Astrocyte (in vitro differentiated cells and primary cell): Measurements from ENCODE around the gene PGP. TPM values are rescaled to one million over a fixed set of nuclear protein-coding genes. Genes with fewer than 3 reads are reported as not detected.

Experiments used
- DNase-seq: peaks from one replicate; pipeline ENCODE4 v3.0.0-alpha.2; 2010; ENCODE audit warnings: low read depth
- FAIRE-seq: peaks from 2 replicates; lab custom pipeline; 2011; peaks lifted over from hg19 to GRCh38; lab: Jason Lieb, UNC
- H2AFZ ChIP-seq: 2 replicates; pipeline ENCODE4 v1.6.0; 2012; ENCODE audit warnings: low read depth, low read length, inconsistent platforms
- H3K27ac ChIP-seq: 2 replicates; pipeline ENCODE4 v1.5.1; 2011; ENCODE audit warnings: low read depth, low read length, inconsistent platforms
- H3K27me3 ChIP-seq: 2 replicates; pipeline ENCODE4 v1.6.0; 2011; ENCODE audit warnings: low read length, inconsistent platforms; ENCODE audit not compliant: insufficient read depth
- H3K36me3 ChIP-seq: 2 replicates; pipeline ENCODE4 v1.5.1; 2011; ENCODE audit warnings: low read length, inconsistent platforms; ENCODE audit not compliant: insufficient read depth
- H3K4me1 ChIP-seq: 2 replicates; pipeline ENCODE4 v1.5.1; 2011; ENCODE audit warnings: low read length, inconsistent platforms; ENCODE audit not compliant: insufficient read depth
- H3K4me2 ChIP-seq: 2 replicates; pipeline ENCODE4 v1.6.0; 2012; ENCODE audit warnings: low read length, inconsistent platforms
- H3K4me3 ChIP-seq: 2 replicates; pipeline ENCODE4 v1.5.1; 2011; ENCODE audit warnings: low read depth, mild to moderate bottlenecking, low read length, inconsistent platforms; ENCODE audit not compliant: insufficient read depth
- H3K79me2 ChIP-seq: 2 replicates; pipeline ENCODE4 v1.6.0; 2012; ENCODE audit warnings: mild to moderate bottlenecking, low read length, inconsistent platforms; ENCODE audit not compliant: insufficient read depth
- H3K9ac ChIP-seq: 2 replicates; pipeline ENCODE4 v1.6.0; 2012; ENCODE audit warnings: mild to moderate bottlenecking, low read length, inconsistent platforms
- H3K9me3 ChIP-seq: 2 replicates; pipeline ENCODE4 v1.5.1; 2012; ENCODE audit warnings: low read depth, mild to moderate bottlenecking, low read length, inconsistent platforms; ENCODE audit not compliant: insufficient read depth
- H4K20me1 ChIP-seq: 2 replicates; pipeline ENCODE4 v1.6.0; 2012; ENCODE audit warnings: low read length, inconsistent platforms; ENCODE audit not compliant: insufficient read depth
- H3K27ac Mint-ChIP-seq: one replicate; pipeline ENCODE4 v1.8.0; 2021; ENCODE audit warnings: mild to moderate bottlenecking, mixed read lengths; ENCODE audit not compliant: unreplicated experiment
- H3K27me3 Mint-ChIP-seq: one replicate; pipeline ENCODE4 v1.8.0; 2021; ENCODE audit warnings: low read depth, mixed read lengths; ENCODE audit not compliant: unreplicated experiment
- H3K36me3 Mint-ChIP-seq: one replicate; pipeline ENCODE4 v1.8.0; 2021; ENCODE audit warnings: low read depth, mixed read lengths; ENCODE audit not compliant: unreplicated experiment
- H3K4me1 Mint-ChIP-seq: one replicate; pipeline ENCODE4 v1.8.0; 2021; ENCODE audit warnings: low read depth, mixed read lengths; ENCODE audit not compliant: unreplicated experiment
- H3K4me3 Mint-ChIP-seq: one replicate; pipeline ENCODE4 v1.8.0; 2021; ENCODE audit warnings: mild to moderate bottlenecking, moderate library complexity, mixed read lengths; ENCODE audit not compliant: unreplicated experiment
- H3K9me3 Mint-ChIP-seq: one replicate; pipeline ENCODE4 v1.8.0; 2021; ENCODE audit warnings: mild to moderate bottlenecking, mixed read lengths; ENCODE audit not compliant: unreplicated experiment
- EZH2 ChIP-seq: IDR thresholded peaks from 2 replicates; pipeline ENCODE4 v1.6.1; 2012; ENCODE audit warnings: mild to moderate bottlenecking, low read length, inconsistent platforms; ENCODE audit not compliant: insufficient read depth
- total RNA-seq: library from RNA; stranded (reverse); gene quantifications from 2 replicates; pipeline ENCODE4 v1.2.1, GENCODE V29; 2021
- TF ChIP-seq, protein P1 (sequence below): IDR thresholded peaks from 2 replicates; pipeline ENCODE4 v1.5.1; 2011; ENCODE audit warnings: low read depth, mild to moderate bottlenecking, inconsistent platforms, low read length, moderate library complexity; ENCODE audit not compliant: insufficient read depth

The PGP gene
- total RNA-seq, 1 donor from 2014 or later = 21.1 TPM

DNA sequence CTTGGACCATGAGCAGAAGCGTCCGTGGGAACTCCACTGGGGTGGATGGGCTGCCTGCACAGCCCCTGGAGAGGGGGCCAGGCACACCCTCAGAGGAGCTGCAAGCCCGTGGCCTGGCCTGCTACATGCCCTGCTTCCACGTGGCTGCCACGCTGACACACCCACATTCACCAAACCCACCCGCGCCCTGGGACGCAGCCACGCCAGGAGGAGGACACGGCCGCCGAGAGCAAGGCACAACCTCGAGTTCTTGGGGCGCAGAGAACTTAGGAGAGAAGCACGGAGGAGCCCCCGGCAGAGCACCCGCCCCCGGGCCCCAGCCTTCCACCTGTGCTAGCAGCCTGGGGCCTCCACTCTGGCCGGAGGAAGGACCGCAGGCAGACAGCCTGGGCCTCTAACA lies 37.1 kb downstream of the PGP start:
- no peaks in the 10 kb centered on the region for H3K9me3 Mint-ChIP-seq
- H3K9ac ChIP-seq = no peak overlapping the region
- no peak overlapping the region for H3K4me2 ChIP-seq
- no peak overlapping the region for H3K27ac Mint-ChIP-seq
- H2AFZ ChIP-seq = no peak overlapping the region
- no peak for FAIRE-seq
- H3K4me3 Mint-ChIP-seq = no peak overlapping the region
- TF ChIP-seq EZH2 = no peak
- TF ChIP-seq, protein P1, sequence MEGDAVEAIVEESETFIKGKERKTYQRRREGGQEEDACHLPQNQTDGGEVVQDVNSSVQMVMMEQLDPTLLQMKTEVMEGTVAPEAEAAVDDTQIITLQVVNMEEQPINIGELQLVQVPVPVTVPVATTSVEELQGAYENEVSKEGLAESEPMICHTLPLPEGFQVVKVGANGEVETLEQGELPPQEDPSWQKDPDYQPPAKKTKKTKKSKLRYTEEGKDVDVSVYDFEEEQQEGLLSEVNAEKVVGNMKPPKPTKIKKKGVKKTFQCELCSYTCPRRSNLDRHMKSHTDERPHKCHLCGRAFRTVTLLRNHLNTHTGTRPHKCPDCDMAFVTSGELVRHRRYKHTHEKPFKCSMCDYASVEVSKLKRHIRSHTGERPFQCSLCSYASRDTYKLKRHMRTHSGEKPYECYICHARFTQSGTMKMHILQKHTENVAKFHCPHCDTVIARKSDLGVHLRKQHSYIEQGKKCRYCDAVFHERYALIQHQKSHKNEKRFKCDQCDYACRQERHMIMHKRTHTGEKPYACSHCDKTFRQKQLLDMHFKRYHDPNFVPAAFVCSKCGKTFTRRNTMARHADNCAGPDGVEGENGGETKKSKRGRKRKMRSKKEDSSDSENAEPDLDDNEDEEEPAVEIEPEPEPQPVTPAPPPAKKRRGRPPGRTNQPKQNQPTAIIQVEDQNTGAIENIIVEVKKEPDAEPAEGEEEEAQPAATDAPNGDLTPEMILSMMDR = no peak
- no peaks in the 10 kb centered on the region for H3K27me3 ChIP-seq
- no peaks in the 10 kb centered on the region for H3K4me1 Mint-ChIP-seq
- no peaks in the 10 kb centered on the region for H3K4me1 ChIP-seq
- no peaks in the 10 kb centered on the region for H3K79me2 ChIP-seq
- H4K20me1 ChIP-seq = peaks cover 12% of the 10 kb centered on the region
- DNase-seq = no peak
- H3K36me3 Mint-ChIP-seq = peaks cover 5% of the 10 kb centered on the region
- no peaks in the 10 kb centered on the region for H3K36me3 ChIP-seq
- H3K9me3 ChIP-seq = no peaks in the 10 kb centered on the region
- no peaks in the 10 kb centered on the region for H3K27me3 Mint-ChIP-seq
- no peak overlapping the region for H3K4me3 ChIP-seq
- H3K27ac ChIP-seq = no peak overlapping the region

DNA sequence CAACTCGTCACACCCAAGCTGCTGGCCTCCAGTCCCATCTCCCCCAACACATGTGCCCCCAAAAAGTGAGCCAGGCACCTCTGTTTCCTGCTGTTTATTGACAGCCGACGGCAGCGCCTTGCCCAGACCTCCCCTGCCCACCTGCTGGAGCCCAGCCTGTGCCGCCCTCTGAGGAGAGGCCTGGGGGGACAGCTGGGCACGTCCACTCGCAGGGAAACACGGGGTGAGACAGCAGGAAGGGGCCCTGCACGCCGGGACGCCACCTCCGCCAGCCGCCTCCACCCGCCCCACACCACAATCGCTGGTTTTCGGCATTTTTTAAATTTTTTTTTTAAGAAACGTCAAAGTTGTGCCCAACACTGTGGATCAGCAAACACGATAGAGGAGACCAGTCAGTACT lies 37.5 kb downstream of the PGP start:
- Mint-ChIP-seq H3K4me3 (no peak overlapping the region), H3K4me1 (no peaks in the 10 kb centered on the region), H3K9me3 (no peaks in the 10 kb centered on the region)

DNA sequence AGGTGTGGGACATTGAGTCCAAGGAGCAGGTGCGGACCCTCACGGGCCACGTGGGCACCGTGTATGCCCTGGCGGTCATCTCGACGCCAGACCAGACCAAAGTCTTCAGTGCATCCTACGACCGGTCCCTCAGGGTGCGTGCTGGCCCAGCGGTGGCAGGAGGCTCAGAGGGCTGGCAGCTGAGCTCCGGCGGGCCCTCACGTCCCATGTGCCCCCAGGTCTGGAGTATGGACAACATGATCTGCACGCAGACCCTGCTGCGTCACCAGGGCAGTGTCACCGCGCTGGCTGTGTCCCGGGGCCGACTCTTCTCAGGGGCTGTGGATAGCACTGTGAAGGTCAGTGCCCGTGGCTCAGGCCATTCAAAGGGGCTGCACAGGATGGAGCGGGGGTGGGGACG lies 38.6 kb downstream of the PGP start:
- DNase-seq (no peak), FAIRE-seq (no peak)
- Histone ChIP-seq H2AFZ (no peak overlapping the region), H3K4me1 (no peaks in the 10 kb centered on the region), H4K20me1 (peaks cover 12% of the 10 kb centered on the region), H3K27me3 (no peaks in the 10 kb centered on the region), H3K4me2 (no peak overlapping the region), H3K79me2 (no peaks in the 10 kb centered on the region), H3K9ac (no peak overlapping the region), H3K4me3 (no peak overlapping the region), H3K9me3 (no peaks in the 10 kb centered on the region), H3K27ac (no peak overlapping the region), H3K36me3 (no peaks in the 10 kb centered on the region)
- Mint-ChIP-seq H3K4me1 (no peaks in the 10 kb centered on the region), H3K36me3 (peaks cover 3% of the 10 kb centered on the region), H3K4me3 (no peak overlapping the region), H3K27me3 (no peaks in the 10 kb centered on the region), H3K27ac (no peak overlapping the region), H3K9me3 (no peaks in the 10 kb centered on the region)
- no peak for TF ChIP-seq EZH2
- TF ChIP-seq, protein P1 = no peak

More for the DNA sequence above, 37.5 kb downstream of the PGP start:
- Histone ChIP-seq H3K9ac (no peak overlapping the region), H3K36me3 (no peaks in the 10 kb centered on the region), H3K4me1 (no peaks in the 10 kb centered on the region), H3K4me3 (no peak overlapping the region), H3K27me3 (no peaks in the 10 kb centered on the region), H4K20me1 (peaks cover 12% of the 10 kb centered on the region), H3K4me2 (no peak overlapping the region), H3K27ac (no peak overlapping the region), H3K79me2 (no peaks in the 10 kb centered on the region), H3K9me3 (no peaks in the 10 kb centered on the region), H2AFZ (no peak overlapping the region)
- Mint-ChIP-seq H3K36me3 (peaks cover 3% of the 10 kb centered on the region), H3K27me3 (no peaks in the 10 kb centered on the region), H3K27ac (no peak overlapping the region)
- FAIRE-seq = no peak
- no peak for DNase-seq
- TF ChIP-seq EZH2 = no peak
- TF ChIP-seq, protein P1 = no peak
